ENCODE results near the gene FAM229A.
A peak's percentile ranks its signal among the peaks of the same experiment; 100 is the strongest.
"Not testable (repeated sequence)": the region's sequence is repeated elsewhere in the genome, so short reads cannot be mapped to it uniquely, and the experiment has no call there.

The FAM229A gene

GRCh38 chr1:32362474-32363313, at the start of gene FAM229A, which contains the start of gene TSSK3:
TSS of gene FAM229A (minus strand) at chr1:32362485. CDS start at chr1:32362091, 394 bp downstream.
TSS of gene TSSK3 (plus strand) at chr1:32362539. CDS start at chr1:32362702, 163 bp downstream.
- DNase-seq (ENCODE audit: low read depth, low spot score): no peak

GRCh38 chr1:32411261-32411660, 49.0 kb upstream of the FAM229A start:
- no peak for DNase-seq (ENCODE audit: low read depth, low spot score)

GRCh38 chr1:32406629-32407111, 44.4 kb upstream of the FAM229A start:
- no peak for DNase-seq (ENCODE audit: low read depth, low spot score)

- no peak for DNase-seq (ENCODE audit: low read depth, low spot score)
Observed at GRCh38 chr1:32405672-32406467, 43.6 kb upstream of the FAM229A start.

- peak; percentile 3 for DNase-seq (ENCODE audit: low read depth, low spot score)
Observed at GRCh38 chr1:32404946-32405345, 42.7 kb upstream of the FAM229A start.

GRCh38 chr1:32400876-32401631, 38.8 kb upstream of the FAM229A start:
- DNase-seq (ENCODE audit: low read depth, low spot score): peak; percentile 93

- no peak for DNase-seq (ENCODE audit: low read depth, low spot score)
Observed at GRCh38 chr1:32399843-32400242, 37.6 kb upstream of the FAM229A start.

- DNase-seq (ENCODE audit: low read depth, low spot score): peak; percentile 57
Observed at GRCh38 chr1:32398401-32398800, 36.1 kb upstream of the FAM229A start.

- not testable (repeated sequence) for DNase-seq (ENCODE audit: low read depth, low spot score)
Observed at GRCh38 chr1:32396524-32396923, 34.2 kb upstream of the FAM229A start.

- no peak for DNase-seq (ENCODE audit: low read depth, low spot score)
Observed at GRCh38 chr1:32394890-32395432, 32.7 kb upstream of the FAM229A start.

- peak; percentile 99 for DNase-seq (ENCODE audit: low read depth, low spot score)
Observed at GRCh38 chr1:32394141-32394889, 32.0 kb upstream of the FAM229A start, which contains the start of gene BSDC1. TSS of gene BSDC1 (minus strand) at chr1:32394441. CDS start at chr1:32394414, 27 bp downstream.

- peak; percentile 69 for DNase-seq (ENCODE audit: low read depth, low spot score)
Observed at GRCh38 chr1:32393832-32394140, 31.5 kb upstream of the FAM229A start.

GRCh38 chr1:32393136-32393535, 30.9 kb upstream of the FAM229A start:
- peak; percentile 15 for DNase-seq (ENCODE audit: low read depth, low spot score)

- no peak for DNase-seq (ENCODE audit: low read depth, low spot score)
Observed at GRCh38 chr1:32392325-32392724, 30.0 kb upstream of the FAM229A start.

GRCh38 chr1:32390904-32391870, 28.9 kb upstream of the FAM229A start:
- DNase-seq (ENCODE audit: low read depth, low spot score): no peak

GRCh38 chr1:32388641-32389040, 26.4 kb upstream of the FAM229A start:
- no peak for DNase-seq (ENCODE audit: low read depth, low spot score)

GRCh38 chr1:32386676-32387392, 24.5 kb upstream of the FAM229A start:
- DNase-seq (ENCODE audit: low read depth, low spot score): no peak

- no peak for DNase-seq (ENCODE audit: low read depth, low spot score)
Observed at GRCh38 chr1:32380057-32380456, 17.8 kb upstream of the FAM229A start.

All from astrocyte of the hippocampus (primary cell).